Immature natural killer cell (primary cell): Measurements from ENCODE around the gene PSG5. TPM values are rescaled to one million over a fixed set of nuclear protein-coding genes. Genes with fewer than 3 reads are reported as not detected.
"Not testable (repeated sequence)": the region's sequence is repeated elsewhere in the genome, so short reads cannot be mapped to it uniquely, and the experiment has no call there.

Source experiments
- DNase-seq, 3 donors: peaks; one replicate each; pipeline ENCODE4 v3.0.0; 2022; ENCODE audit warnings: mixed read lengths in 1 of 3
- H3K27ac Mint-ChIP-seq, 6 donors: one replicate each; pipeline ENCODE4 v1.8.0; 2020; ENCODE audit warnings: mixed read lengths in 6 of 6, mild to moderate bottlenecking in 5 of 6, inconsistent platforms in 4 of 6, moderate library complexity in 3 of 6
- H3K27me3 Mint-ChIP-seq, 3 donors: one replicate each; pipeline ENCODE4 v1.8.0; 2020 to 2021; ENCODE audit warnings: low read depth in 3 of 3, mild to moderate bottlenecking in 3 of 3, mixed read lengths in 3 of 3, moderate library complexity in 3 of 3, inconsistent platforms in 1 of 3
- H3K36me3 Mint-ChIP-seq, 3 donors: one replicate each; pipeline ENCODE4 v1.8.0; 2020; ENCODE audit warnings: mixed read lengths in 3 of 3, inconsistent platforms in 2 of 3, mild to moderate bottlenecking in 2 of 3
- H3K4me1 Mint-ChIP-seq, 2 donors: one replicate each; pipeline ENCODE4 v1.8.0; 2020; ENCODE audit warnings: inconsistent platforms in 2 of 2, mild to moderate bottlenecking in 2 of 2, mixed read lengths in 2 of 2, moderate library complexity in 1 of 2
- H3K4me3 Mint-ChIP-seq, 5 donors: one replicate each; pipeline ENCODE4 v1.8.0; 2020; ENCODE audit warnings: mild to moderate bottlenecking in 5 of 5, mixed read lengths in 5 of 5, inconsistent platforms in 3 of 5, moderate library complexity in 3 of 5
- H3K9me3 Mint-ChIP-seq, 6 donors: one replicate each; pipeline ENCODE4 v1.8.0; 2020; ENCODE audit warnings: mild to moderate bottlenecking in 6 of 6, mixed read lengths in 6 of 6, inconsistent platforms in 4 of 6, moderate library complexity in 3 of 6
- polyA plus RNA-seq, 3 donors: library from polyadenylated mRNA; unstranded; fragments of 300-500 nt; fragmentation: Illumina TruSeq; gene quantifications; one replicate each; pipeline ENCODE4 v1.2.3, GENCODE V29; 2021

The PSG5 gene
- polyA plus RNA-seq, 3 donors from 2014 or later: not detected

GRCh38 chr19:43201891-43202290 lies 15.6 kb upstream of the PSG5 start:
- not testable (repeated sequence) for H3K27me3 Mint-ChIP-seq, DNase-seq, H3K36me3 Mint-ChIP-seq, H3K9me3 Mint-ChIP-seq, H3K4me1 Mint-ChIP-seq, H3K4me3 Mint-ChIP-seq, H3K27ac Mint-ChIP-seq

- H3K4me1 Mint-ChIP-seq, H3K27ac Mint-ChIP-seq, DNase-seq, H3K9me3 Mint-ChIP-seq, H3K27me3 Mint-ChIP-seq, H3K4me3 Mint-ChIP-seq, H3K36me3 Mint-ChIP-seq: not testable (repeated sequence)
These were observed 15.0 kb upstream of the PSG5 start for GRCh38 chr19:43201337-43201801.

- not testable (repeated sequence) for DNase-seq, H3K27ac Mint-ChIP-seq, H3K36me3 Mint-ChIP-seq, H3K9me3 Mint-ChIP-seq, H3K4me1 Mint-ChIP-seq, H3K27me3 Mint-ChIP-seq, H3K4me3 Mint-ChIP-seq
These were observed 12.5 kb upstream of the PSG5 start for GRCh38 chr19:43198686-43199419.

- not testable (repeated sequence) for H3K4me3 Mint-ChIP-seq, H3K27me3 Mint-ChIP-seq, H3K27ac Mint-ChIP-seq, H3K4me1 Mint-ChIP-seq, H3K9me3 Mint-ChIP-seq, H3K36me3 Mint-ChIP-seq, DNase-seq
These were observed 11.5 kb upstream of the PSG5 start for GRCh38 chr19:43197666-43198397.

- H3K9me3 Mint-ChIP-seq, H3K27me3 Mint-ChIP-seq, H3K36me3 Mint-ChIP-seq, H3K27ac Mint-ChIP-seq, H3K4me1 Mint-ChIP-seq, H3K4me3 Mint-ChIP-seq, DNase-seq: not testable (repeated sequence)
These were observed 8.1 kb upstream of the PSG5 start for GRCh38 chr19:43194397-43194796.

GRCh38 chr19:43192381-43193155 lies 6.2 kb upstream of the PSG5 start:
- DNase-seq: not testable (repeated sequence)

GRCh38 chr19:43188092-43188491 lies 1.8 kb upstream of the PSG5 start:
- H3K9me3 Mint-ChIP-seq, H3K27ac Mint-ChIP-seq, H3K4me1 Mint-ChIP-seq, H3K27me3 Mint-ChIP-seq, DNase-seq, H3K36me3 Mint-ChIP-seq, H3K4me3 Mint-ChIP-seq: not testable (repeated sequence)

More at GRCh38 chr19:43192381-43193155, 6.2 kb upstream of the PSG5 start:
- not testable (repeated sequence) for H3K4me1 Mint-ChIP-seq, H3K4me3 Mint-ChIP-seq, H3K9me3 Mint-ChIP-seq, H3K36me3 Mint-ChIP-seq, H3K27ac Mint-ChIP-seq, H3K27me3 Mint-ChIP-seq

GRCh38 chr19:43181869-43182771 lies 4.2 kb downstream of the PSG5 start:
- not testable (repeated sequence) for H3K27ac Mint-ChIP-seq

GRCh38 chr19:43179569-43180147 lies 6.7 kb downstream of the PSG5 start:
- H3K9me3 Mint-ChIP-seq, H3K4me3 Mint-ChIP-seq, H3K4me1 Mint-ChIP-seq, H3K27me3 Mint-ChIP-seq, H3K36me3 Mint-ChIP-seq, DNase-seq, H3K27ac Mint-ChIP-seq: not testable (repeated sequence)

More at GRCh38 chr19:43181869-43182771, 4.2 kb downstream of the PSG5 start:
- not testable (repeated sequence) for H3K4me3 Mint-ChIP-seq, DNase-seq, H3K36me3 Mint-ChIP-seq, H3K27me3 Mint-ChIP-seq, H3K4me1 Mint-ChIP-seq, H3K9me3 Mint-ChIP-seq

- H3K9me3 Mint-ChIP-seq, DNase-seq, H3K27ac Mint-ChIP-seq, H3K4me3 Mint-ChIP-seq, H3K4me1 Mint-ChIP-seq, H3K27me3 Mint-ChIP-seq, H3K36me3 Mint-ChIP-seq: not testable (repeated sequence)
These were observed 7.8 kb downstream of the PSG5 start for GRCh38 chr19:43178577-43178976.

GRCh38 chr19:43165906-43166305 lies 20.4 kb downstream of the PSG5 start:
- not testable (repeated sequence) for H3K4me3 Mint-ChIP-seq, H3K9me3 Mint-ChIP-seq, H3K4me1 Mint-ChIP-seq, H3K36me3 Mint-ChIP-seq, H3K27ac Mint-ChIP-seq, DNase-seq
- peaks cover 0 to 13% (median 4%) of the 10 kb centered on the region in 3 donors for H3K27me3 Mint-ChIP-seq

GRCh38 chr19:43163135-43163534 lies 23.2 kb downstream of the PSG5 start:
- peaks cover 3 to 12% (median 5%) of the 10 kb centered on the region in 3 donors for H3K27me3 Mint-ChIP-seq
- not testable (repeated sequence) for DNase-seq, H3K4me3 Mint-ChIP-seq, H3K36me3 Mint-ChIP-seq, H3K27ac Mint-ChIP-seq, H3K9me3 Mint-ChIP-seq, H3K4me1 Mint-ChIP-seq

GRCh38 chr19:43162261-43162660 lies 24.1 kb downstream of the PSG5 start:
- not testable (repeated sequence) for DNase-seq, H3K27ac Mint-ChIP-seq, H3K9me3 Mint-ChIP-seq, H3K36me3 Mint-ChIP-seq, H3K4me1 Mint-ChIP-seq, H3K4me3 Mint-ChIP-seq
- peaks cover 3 to 12% (median 5%) of the 10 kb centered on the region in 3 donors for H3K27me3 Mint-ChIP-seq
